Measurements from ENCODE around the gene GSC2.

The GSC2 gene

GRCh38 chr22:19132693-19133400, 17.2 kb downstream of the GSC2 start:
- no peak for DNase-seq

- no peak for DNase-seq
Measured at GRCh38 chr22:19132153-19132552, 17.9 kb downstream of the GSC2 start.

- no peak for DNase-seq
Measured at GRCh38 chr22:19131685-19132015, 18.4 kb downstream of the GSC2 start.

GRCh38 chr22:19130959-19131684, 19.0 kb downstream of the GSC2 start, which contains the start of gene TSSK2:
Gene TSSK2, plus strand, starts transcription at chr22:19131308. Its CDS starts 92 bp downstream, at chr22:19131400.
- DNase-seq: no peak

GRCh38 chr22:19129871-19130270, 20.2 kb downstream of the GSC2 start:
- DNase-seq: no peak

GRCh38 chr22:19128946-19129727, 21.0 kb downstream of the GSC2 start:
- no peak for DNase-seq

GRCh38 chr22:19128009-19128401, 22.1 kb downstream of the GSC2 start:
- no peak for DNase-seq

GRCh38 chr22:19127329-19128008, 22.6 kb downstream of the GSC2 start:
- DNase-seq: no peak

- no peak for DNase-seq
Measured at GRCh38 chr22:19126309-19127273, 23.5 kb downstream of the GSC2 start.

GRCh38 chr22:19125474-19126308, 24.4 kb downstream of the GSC2 start:
- no peak for DNase-seq

- no peak for DNase-seq
Measured at GRCh38 chr22:19125011-19125410, 25.1 kb downstream of the GSC2 start.

- no peak for DNase-seq
Measured at GRCh38 chr22:19124377-19124776, 25.7 kb downstream of the GSC2 start.

- no peak for DNase-seq
Measured at GRCh38 chr22:19123936-19124335, 26.2 kb downstream of the GSC2 start.

- DNase-seq: no peak
Measured at GRCh38 chr22:19122752-19123492, 27.2 kb downstream of the GSC2 start.

- peak; percentile 82 for DNase-seq
Measured at GRCh38 chr22:19122143-19122751, 27.8 kb downstream of the GSC2 start, which contains the start of gene DGCR2. Gene DGCR2, minus strand, starts transcription at chr22:19122412. Its CDS starts 206 bp downstream, at chr22:19122206.

GRCh38 chr22:19121631-19122142, 28.4 kb downstream of the GSC2 start:
- no peak for DNase-seq

GRCh38 chr22:19120829-19121630, 29.1 kb downstream of the GSC2 start:
- DNase-seq: no peak

- no peak for DNase-seq
Measured at GRCh38 chr22:19119949-19120348, 30.1 kb downstream of the GSC2 start.
